Gastrocnemius medialis (tissue), 4 donors: ENCODE data around the gene PKP1. TPM values are rescaled to one million over a fixed set of nuclear protein-coding genes. Genes with fewer than 3 reads are reported as not detected.

Experiments used
- ATAC-seq, 2 donors: fragments of 150-250 bp; one replicate each; pipeline ENCODE4 v1.9.1; 2016
- DNase-seq, 2 donors: peaks; one replicate each; pipeline ENCODE4 v3.0.0-alpha.2; 2019
- H3K27ac ChIP-seq, 4 donors: fragments of 200-600 bp; sonication (generic); 1 replicate in 1 of 4; 2 replicates in 3 of 4; pipeline ENCODE4 v1.5.1; 2016 to 2018; ENCODE audit warnings: mild to moderate bottlenecking in 2 of 4, moderate library complexity in 1 of 4
- H3K27me3 ChIP-seq, 3 donors: fragments of 200-600 bp; sonication (generic) in 2 of 3; 1 replicate in 1 of 3; 2 replicates in 2 of 3; pipeline versions ENCODE4 v1.5.1 to v1.6.0; 2016 to 2019; ENCODE audit warnings: mild to moderate bottlenecking in 1 of 3, moderate library complexity in 1 of 3
- H3K36me3 ChIP-seq, 2 donors: fragments of 200-600 bp; sonication (generic) in 1 of 2; one replicate each; pipeline ENCODE4 v1.5.1; 2017 to 2018
- H3K4me1 ChIP-seq, 2 donors: fragments of 200-600 bp; sonication (generic) in 1 of 2; one replicate each; pipeline ENCODE4 v1.5.1; 2016 to 2017; ENCODE audit warnings: mild to moderate bottlenecking in 2 of 2
- H3K4me3 ChIP-seq, 4 donors: fragments of 200-600 bp; sonication (generic) in 3 of 4; 1 replicate in 1 of 4; 2 replicates in 3 of 4; pipeline ENCODE4 v1.5.1; 2016 to 2019; ENCODE audit warnings: mild to moderate bottlenecking in 2 of 4
- H3K9me3 ChIP-seq, 3 donors: fragments of 200-600 bp; sonication (generic) in 2 of 3; 1 replicate in 1 of 3; 2 replicates in 2 of 3; pipeline ENCODE4 v1.5.1; 2016 to 2019
- POLR2A ChIP-seq, 2 donors: fragments of 450-650 bp; IDR thresholded peaks; one replicate each; pipeline ENCODE4 v1.6.1; 2017; ENCODE audit warnings: antibody characterized with exemption in 2 of 2, mild to moderate bottlenecking in 2 of 2, moderate library complexity in 2 of 2
- in situ Hi-C, 4 donors: fragments of 200-750 bp; cut with MboI; loops; one replicate each; pipeline versions ENCODE4 v1.15.0 to v1.8.0; 2017; ENCODE audit warnings: low sequenced_read_pairs in 4 of 4
- intact Hi-C: fragments of 100-400 bp; cut with DNase I; formaldehyde crosslinking; loops from one replicate; pipeline ENCODE4 v1.15.1; 2023; ENCODE audit warnings: low total_unique reads
- total RNA-seq, 4 donors: library from RNA; depleted of rRNA; stranded (reverse); fragments of >200 nt; gene quantifications; one replicate each; pipeline versions ENCODE4 v1.1.0 to v1.2.3, GENCODE V29; 2016
- TF ChIP-seq, protein P1 (sequence below), 5 experiments: fragments of 450-650 bp in 3 of 5; fragments of 200-600 bp in 2 of 5; sonication (generic) in 2 of 5; IDR thresholded peaks in 4 of 5; conservative IDR thresholded peaks in 1 of 5; 1 replicate in 4 of 5; 2 replicates in 1 of 5; pipeline ENCODE4 v1.5.1; 2016 to 2019; ENCODE audit warnings: antibody characterized with exemption in 5 of 5, mild to moderate bottlenecking in 3 of 5, moderate library complexity in 3 of 5

The PKP1 gene
- total RNA-seq, 4 donors from 2014 or later = 0.71 to 4.5 (median 1.2) TPM

DNA sequence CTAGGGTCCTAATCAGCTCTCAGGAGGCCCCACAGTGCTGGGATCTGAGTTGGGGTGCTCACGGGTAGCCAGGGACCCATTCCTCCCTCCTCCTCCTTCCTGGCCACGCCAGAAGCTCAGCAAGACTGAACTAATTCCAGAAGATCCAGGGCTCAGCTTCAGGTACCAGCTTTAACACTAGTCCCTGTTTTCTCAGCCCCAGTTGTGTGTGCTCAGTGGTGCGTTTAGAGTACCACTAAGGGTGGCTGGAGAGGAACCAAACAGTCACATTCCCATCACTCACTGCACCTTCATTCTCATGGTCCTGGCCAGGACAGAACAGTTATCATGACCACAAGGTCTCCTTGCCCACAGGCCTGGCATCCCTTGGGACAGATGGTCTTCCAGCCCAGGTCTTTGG is 20.8 kb downstream of the PKP1 start:
- DNase-seq = no peak
- intact Hi-C loops = no loop called here
- in situ Hi-C loops = no loop called here
- Histone ChIP-seq H3K4me1 (peaks cover 10 to 21% of the 10 kb centered on the region in 2 donors), H3K27ac (no peak overlapping the region), H3K36me3 (no peaks in the 10 kb centered on the region), H3K27me3 (peaks cover 0 to 2% (median 0%) of the 10 kb centered on the region in 3 donors), H3K4me3 (no peak overlapping the region), H3K9me3 (no peaks in the 10 kb centered on the region)
- ATAC-seq = no peak
- TF ChIP-seq POLR2A (IDR thresholded peaks at IDR 0.05) = no peak
- TF ChIP-seq, protein P1, sequence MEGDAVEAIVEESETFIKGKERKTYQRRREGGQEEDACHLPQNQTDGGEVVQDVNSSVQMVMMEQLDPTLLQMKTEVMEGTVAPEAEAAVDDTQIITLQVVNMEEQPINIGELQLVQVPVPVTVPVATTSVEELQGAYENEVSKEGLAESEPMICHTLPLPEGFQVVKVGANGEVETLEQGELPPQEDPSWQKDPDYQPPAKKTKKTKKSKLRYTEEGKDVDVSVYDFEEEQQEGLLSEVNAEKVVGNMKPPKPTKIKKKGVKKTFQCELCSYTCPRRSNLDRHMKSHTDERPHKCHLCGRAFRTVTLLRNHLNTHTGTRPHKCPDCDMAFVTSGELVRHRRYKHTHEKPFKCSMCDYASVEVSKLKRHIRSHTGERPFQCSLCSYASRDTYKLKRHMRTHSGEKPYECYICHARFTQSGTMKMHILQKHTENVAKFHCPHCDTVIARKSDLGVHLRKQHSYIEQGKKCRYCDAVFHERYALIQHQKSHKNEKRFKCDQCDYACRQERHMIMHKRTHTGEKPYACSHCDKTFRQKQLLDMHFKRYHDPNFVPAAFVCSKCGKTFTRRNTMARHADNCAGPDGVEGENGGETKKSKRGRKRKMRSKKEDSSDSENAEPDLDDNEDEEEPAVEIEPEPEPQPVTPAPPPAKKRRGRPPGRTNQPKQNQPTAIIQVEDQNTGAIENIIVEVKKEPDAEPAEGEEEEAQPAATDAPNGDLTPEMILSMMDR (IDR thresholded peaks at IDR 0.05 in 4 of 5, conservative IDR thresholded peaks at IDR 0.05 in 1 of 5) = no peak

- Histone ChIP-seq H3K36me3 (no peaks in the 10 kb centered on the region), H3K27me3 (peaks cover 0 to 2% (median 0%) of the 10 kb centered on the region in 3 donors), H3K27ac (no peak overlapping the region), H3K4me1 (peaks cover 21 to 32% of the 10 kb centered on the region in 2 donors), H3K9me3 (no peaks in the 10 kb centered on the region), H3K4me3 (no peak overlapping the region)
- in situ Hi-C loops = no loop called here
- DNase-seq (no peak), ATAC-seq (no peak)
- intact Hi-C loops = loop anchor here (5.0 kb wide), 1 partner anchor 41 kb away; no protein-coding TSS in a partner anchor
- TF ChIP-seq, protein P1 (IDR thresholded peaks at IDR 0.05 in 4 of 5, conservative IDR thresholded peaks at IDR 0.05 in 1 of 5) = no peak
- no peak for TF ChIP-seq POLR2A (IDR thresholded peaks at IDR 0.05)
These were observed 22.5 kb downstream of the PKP1 start for GRCh38 chr1:201305815-201306214.

DNA sequence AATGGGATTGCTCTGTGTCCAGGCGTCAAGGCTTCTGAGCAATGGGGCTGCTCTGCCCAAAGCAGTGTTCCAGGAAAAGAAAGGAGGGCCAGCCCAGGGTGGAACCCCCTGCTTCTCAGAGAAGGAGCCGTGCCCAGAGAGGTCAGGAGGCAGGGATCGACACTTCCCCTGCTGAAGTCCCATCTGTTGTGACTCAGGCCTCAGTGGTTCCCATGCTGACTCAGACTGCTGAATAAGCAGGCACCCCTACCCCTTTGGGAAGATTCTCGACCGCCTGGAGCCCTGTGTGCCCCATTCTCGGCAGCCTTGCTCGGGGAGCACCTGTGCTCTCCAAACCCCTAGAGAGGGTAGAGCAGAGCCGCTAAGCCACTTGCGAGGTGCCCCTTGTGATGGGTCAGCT is 23.9 kb downstream of the PKP1 start:
- ATAC-seq = no peak
- intact Hi-C loops = loop anchor here (5.0 kb wide), 1 partner anchor 40 kb away; no protein-coding TSS in a partner anchor
- H3K9me3 ChIP-seq = no peaks in the 10 kb centered on the region
- no peak for DNase-seq
- peak overlapping the region in 2 of 4 donors; percentile 60 to 77 for H3K27ac ChIP-seq
- in situ Hi-C loops = no loop called here
- H3K27me3 ChIP-seq = no peaks in the 10 kb centered on the region
- no peak overlapping the region for H3K4me3 ChIP-seq
- peaks cover 21 to 28% of the 10 kb centered on the region in 2 donors for H3K4me1 ChIP-seq
- TF ChIP-seq, protein P1 (IDR thresholded peaks at IDR 0.05 in 4 of 5, conservative IDR thresholded peaks at IDR 0.05 in 1 of 5) = no peak
- TF ChIP-seq POLR2A (IDR thresholded peaks at IDR 0.05) = no peak
- H3K36me3 ChIP-seq = no peaks in the 10 kb centered on the region

DNA sequence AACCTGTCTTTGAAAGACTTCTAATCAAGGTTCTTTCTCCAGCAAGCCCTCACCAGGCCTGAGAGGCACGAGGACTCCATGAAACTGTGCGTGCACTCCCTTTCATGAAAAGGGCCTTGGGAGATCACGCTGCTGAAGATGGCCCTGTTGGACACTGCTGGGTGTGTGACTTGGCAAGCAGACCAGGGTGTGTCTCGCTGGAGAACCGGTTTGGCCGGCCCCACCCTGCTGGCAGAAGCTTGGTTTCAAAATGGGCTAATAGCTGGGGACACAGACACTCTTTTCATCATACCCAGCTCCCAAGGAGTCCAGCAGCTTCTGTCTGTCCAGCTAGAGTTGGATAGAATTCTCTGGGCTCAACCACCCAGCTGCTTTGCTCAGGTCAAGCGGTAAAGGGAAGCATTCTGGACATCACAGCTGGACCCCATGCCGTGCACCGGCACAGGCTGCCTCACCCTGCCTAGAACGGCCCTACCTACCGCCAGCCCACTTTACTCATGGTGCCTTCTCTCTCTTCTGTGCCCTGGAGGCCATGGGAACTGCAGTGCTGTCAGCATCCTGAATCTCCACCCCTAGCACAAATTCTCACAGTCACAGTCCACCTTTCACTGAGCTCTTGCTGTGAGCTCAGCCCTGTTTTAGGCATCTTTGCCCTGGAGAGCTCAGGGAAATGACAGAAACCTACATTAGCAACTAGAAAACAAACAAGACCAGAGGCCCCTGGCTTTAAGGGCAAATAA is 24.6 kb downstream of the PKP1 start:
- DNase-seq (peak in 1 of 2 donors; percentile 67), ATAC-seq (peak in 1 of 2 donors; percentile 11)
- TF ChIP-seq POLR2A (IDR thresholded peaks at IDR 0.05) = no peak
- TF ChIP-seq, protein P1 (IDR thresholded peaks at IDR 0.05 in 4 of 5, conservative IDR thresholded peaks at IDR 0.05 in 1 of 5) = no peak
- Histone ChIP-seq H3K27ac (peak overlapping the region; percentile 60 to 78 (median 72)), H3K4me3 (no peak overlapping the region), H3K27me3 (no peaks in the 10 kb centered on the region), H3K36me3 (no peaks in the 10 kb centered on the region), H3K4me1 (peaks cover 21 to 28% of the 10 kb centered on the region in 2 donors), H3K9me3 (no peaks in the 10 kb centered on the region)
- intact Hi-C loops = loop anchor here (5.0 kb wide), 1 partner anchor 39 kb away; no protein-coding TSS in a partner anchor
- in situ Hi-C loops = no loop called here
